GM18868 (cell line): ENCODE data around the gene DPYSL3.
A peak's percentile ranks its signal among the peaks of the same experiment; 100 is the strongest.

ENCODE experiments used
- ATAC-seq: cut with Tn5 transposase; IDR thresholded peaks from one replicate; pipeline ENCODE4 v1.9.1; 2021; ENCODE audit warnings: mild to moderate bottlenecking, moderate library complexity; ENCODE audit not compliant: unreplicated experiment

DPYSL3 gene

GRCh38 chr5:147474140-147474539, 35.7 kb downstream of the DPYSL3 start:
- ATAC-seq: no peak

- ATAC-seq: no peak
Measured at GRCh38 chr5:147472664-147473475, 37.0 kb downstream of the DPYSL3 start.

- ATAC-seq: no peak
Measured at GRCh38 chr5:147467973-147468508, 41.8 kb downstream of the DPYSL3 start.

GRCh38 chr5:147466360-147466980, 43.4 kb downstream of the DPYSL3 start:
- ATAC-seq: no peak

GRCh38 chr5:147465747-147466146, 44.1 kb downstream of the DPYSL3 start:
- no peak for ATAC-seq

GRCh38 chr5:147464211-147464610, 45.7 kb downstream of the DPYSL3 start:
- peak; percentile 80 for ATAC-seq

GRCh38 chr5:147461915-147462314, 48.0 kb downstream of the DPYSL3 start:
- no peak for ATAC-seq

GRCh38 chr5:147460380-147460779, 49.5 kb downstream of the DPYSL3 start:
- no peak for ATAC-seq

GRCh38 chr5:147458581-147458980, 51.3 kb downstream of the DPYSL3 start:
- no peak for ATAC-seq

- no peak for ATAC-seq
Measured at GRCh38 chr5:147455822-147456450, 53.9 kb downstream of the DPYSL3 start.

GRCh38 chr5:147454996-147455677, 54.7 kb downstream of the DPYSL3 start:
- no peak for ATAC-seq

- peak; percentile 89 for ATAC-seq
Measured at GRCh38 chr5:147453875-147454814, 55.7 kb downstream of the DPYSL3 start.

GRCh38 chr5:147452165-147452811, 57.6 kb downstream of the DPYSL3 start:
- ATAC-seq: no peak

GRCh38 chr5:147451193-147451592, 58.7 kb downstream of the DPYSL3 start:
- no peak for ATAC-seq

- ATAC-seq: no peak
Measured at GRCh38 chr5:147450606-147451005, 59.3 kb downstream of the DPYSL3 start.

GRCh38 chr5:147448766-147449165, 61.1 kb downstream of the DPYSL3 start:
- no peak for ATAC-seq

- no peak for ATAC-seq
Measured at GRCh38 chr5:147446523-147446922, 63.3 kb downstream of the DPYSL3 start.

- no peak for ATAC-seq
Measured at GRCh38 chr5:147445917-147446316, 64.0 kb downstream of the DPYSL3 start.

- no peak for ATAC-seq
Measured at GRCh38 chr5:147445090-147445489, 64.8 kb downstream of the DPYSL3 start.

GRCh38 chr5:147442224-147442623, 67.6 kb downstream of the DPYSL3 start:
- no peak for ATAC-seq
